Smooth muscle cell (in vitro differentiated cells): ENCODE data around the gene CNNM2. TPM values are rescaled to one million over a fixed set of nuclear protein-coding genes. Genes with fewer than 3 reads are reported as not detected.

Experiments
- DNase-seq: peaks from one replicate; lab custom pipeline; 2025; ENCODE audit not compliant: unreplicated experiment; lab: John Stamatoyannopoulos, UW
- H2AFZ ChIP-seq: fragments of 200-600 bp; sonication (generic); 2 replicates; pipeline ENCODE4 v1.6.0; 2016; ENCODE audit warnings: antibody characterized with exemption, low read depth, mild to moderate bottlenecking
- H3F3A ChIP-seq: fragments of 200-600 bp; sonication (generic); 2 replicates; pipeline ENCODE4 v1.6.0; 2017; ENCODE audit warnings: antibody characterized with exemption, low read depth
- H3K27ac ChIP-seq: fragments of 200-600 bp; sonication (generic); 2 replicates; pipeline ENCODE4 v1.5.1; 2016; ENCODE audit warnings: low read depth, mild to moderate bottlenecking
- H3K27me3 ChIP-seq: fragments of 200-600 bp; sonication (generic); 2 replicates; pipeline ENCODE4 v1.6.1; 2016; ENCODE audit warnings: low read depth, mild to moderate bottlenecking
- H3K36me3 ChIP-seq: fragments of 200-600 bp; sonication (generic); 2 replicates; pipeline ENCODE4 v1.5.1; 2016; ENCODE audit warnings: low read depth
- H3K4me1 ChIP-seq: fragments of 200-600 bp; sonication (generic); 2 replicates; pipeline ENCODE4 v1.5.1; 2016; ENCODE audit warnings: low read depth
- H3K4me2 ChIP-seq: fragments of 200-600 bp; sonication (generic); 2 replicates; pipeline ENCODE4 v1.6.0; 2016; ENCODE audit warnings: mild to moderate bottlenecking
- H3K4me3 ChIP-seq: fragments of 200-600 bp; sonication (generic); 2 replicates; pipeline ENCODE4 v1.5.1; 2016; ENCODE audit warnings: mild to moderate bottlenecking
- H3K79me2 ChIP-seq: fragments of 200-600 bp; sonication (generic); 2 replicates; pipeline ENCODE4 v1.6.0; 2016; ENCODE audit warnings: low read depth, mild to moderate bottlenecking
- H3K9ac ChIP-seq: fragments of 200-600 bp; sonication (generic); 2 replicates; pipeline ENCODE4 v1.6.0; 2016; ENCODE audit warnings: low read depth
- H3K9me3 ChIP-seq: fragments of 200-600 bp; sonication (generic); replicated peaks from 2 replicates; pipeline ENCODE4 v1.5.1; 2016; ENCODE audit warnings: low read depth
- H4K20me1 ChIP-seq: fragments of 200-600 bp; sonication (generic); 2 replicates; pipeline ENCODE4 v1.6.0; 2016; ENCODE audit warnings: low read depth
- WGBS: methylation state at CpG from one replicate; pipeline ENCODE4 v1.1.7; 2016; ENCODE audit warnings: low lambda C conversion rate; 5-methylcytosine and 5-hydroxymethylcytosine counted together
- polyA plus RNA-seq: library from polyadenylated mRNA; unstranded; fragments of >200 nt; fragmentation: Nextera tagmentation; extraction: Ambion mirVana; gene quantifications from 2 replicates; pipeline ENCODE4 v1.2.1, GENCODE V29; 2016
- total RNA-seq: library from RNA; depleted of rRNA; stranded (reverse); fragments of >200 nt; gene quantifications from 2 replicates; pipeline ENCODE4 v1.2.3, GENCODE V29; 2014
- TF ChIP-seq, protein P1 (sequence below): fragments of 200-600 bp; sonication (generic); IDR thresholded peaks from 2 replicates; pipeline ENCODE4 v1.5.1; 2017; ENCODE audit warnings: borderline replicate concordance, mild to moderate bottlenecking, antibody characterized with exemption; ENCODE audit not compliant: insufficient read depth, poor library complexity, severe bottlenecking

Gene CNNM2
- total and polyA plus RNA-seq, 2 experiments from 2014 or later = 5.5 to 8.4 TPM

DNA sequence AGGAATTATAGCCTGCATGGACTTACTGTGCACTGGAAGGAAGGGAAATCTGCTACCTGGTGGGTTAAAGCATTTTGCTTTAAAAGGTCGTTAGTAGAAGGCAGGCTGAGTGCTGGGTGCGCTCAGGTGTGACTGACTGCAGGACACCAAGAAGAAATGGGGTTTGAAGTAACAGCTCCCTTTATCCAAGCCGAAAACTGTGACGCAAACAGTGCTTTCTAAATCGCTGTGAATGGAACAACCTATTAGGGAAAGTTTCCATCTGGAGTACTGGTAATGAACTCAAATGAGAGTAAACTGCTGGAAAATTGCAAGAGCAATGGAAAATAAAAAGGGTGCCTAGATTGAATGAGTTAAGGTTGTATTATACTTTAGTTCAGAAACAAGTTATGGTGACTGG, 95.3 kb downstream of the CNNM2 start:
- no peaks in the 10 kb centered on the region for H3K36me3 ChIP-seq
- H3K4me1 ChIP-seq = peaks cover 5% of the 10 kb centered on the region
- H3K27me3 ChIP-seq = no peaks in the 10 kb centered on the region
- TF ChIP-seq, protein P1, sequence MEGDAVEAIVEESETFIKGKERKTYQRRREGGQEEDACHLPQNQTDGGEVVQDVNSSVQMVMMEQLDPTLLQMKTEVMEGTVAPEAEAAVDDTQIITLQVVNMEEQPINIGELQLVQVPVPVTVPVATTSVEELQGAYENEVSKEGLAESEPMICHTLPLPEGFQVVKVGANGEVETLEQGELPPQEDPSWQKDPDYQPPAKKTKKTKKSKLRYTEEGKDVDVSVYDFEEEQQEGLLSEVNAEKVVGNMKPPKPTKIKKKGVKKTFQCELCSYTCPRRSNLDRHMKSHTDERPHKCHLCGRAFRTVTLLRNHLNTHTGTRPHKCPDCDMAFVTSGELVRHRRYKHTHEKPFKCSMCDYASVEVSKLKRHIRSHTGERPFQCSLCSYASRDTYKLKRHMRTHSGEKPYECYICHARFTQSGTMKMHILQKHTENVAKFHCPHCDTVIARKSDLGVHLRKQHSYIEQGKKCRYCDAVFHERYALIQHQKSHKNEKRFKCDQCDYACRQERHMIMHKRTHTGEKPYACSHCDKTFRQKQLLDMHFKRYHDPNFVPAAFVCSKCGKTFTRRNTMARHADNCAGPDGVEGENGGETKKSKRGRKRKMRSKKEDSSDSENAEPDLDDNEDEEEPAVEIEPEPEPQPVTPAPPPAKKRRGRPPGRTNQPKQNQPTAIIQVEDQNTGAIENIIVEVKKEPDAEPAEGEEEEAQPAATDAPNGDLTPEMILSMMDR = no peak
- no peaks in the 10 kb centered on the region for H4K20me1 ChIP-seq
- no peaks in the 10 kb centered on the region for H3K9me3 ChIP-seq
- no peak overlapping the region for H3K27ac ChIP-seq
- H3K4me3 ChIP-seq = no peak overlapping the region
- DNase-seq = no peak
- H3K79me2 ChIP-seq = no peaks in the 10 kb centered on the region
- WGBS = 90% methylated on average over 5 of the region's 5 CpGs
- no peak overlapping the region for H3K4me2 ChIP-seq
- no peak overlapping the region for H2AFZ ChIP-seq
- H3K9ac ChIP-seq = no peak overlapping the region
- H3F3A ChIP-seq = no peaks in the 10 kb centered on the region

DNA sequence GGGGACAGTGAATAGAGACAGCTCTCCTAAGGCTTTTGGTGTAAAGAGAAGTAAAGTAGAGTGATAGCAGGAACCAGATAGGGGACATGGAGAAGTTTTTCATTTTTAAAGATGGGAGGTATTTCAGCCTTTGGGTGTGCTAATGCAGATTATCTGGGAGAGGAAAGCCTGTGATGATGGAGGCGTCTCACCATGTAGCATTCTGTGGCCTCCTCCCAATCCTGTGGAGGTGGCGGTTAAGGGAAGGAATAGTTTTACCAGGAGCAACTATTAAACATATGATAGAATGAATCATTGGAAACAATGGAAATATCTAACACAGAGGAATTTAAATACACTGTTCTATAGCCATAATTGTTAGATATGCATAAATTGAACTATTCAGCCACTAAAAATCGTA, 101.3 kb downstream of the CNNM2 start:
- H3K27ac ChIP-seq = no peak overlapping the region
- H3K9ac ChIP-seq = no peak overlapping the region
- no peaks in the 10 kb centered on the region for H3K9me3 ChIP-seq
- no peak overlapping the region for H2AFZ ChIP-seq
- H3K4me1 ChIP-seq = peaks cover 5% of the 10 kb centered on the region
- no peaks in the 10 kb centered on the region for H3K36me3 ChIP-seq
- H3K79me2 ChIP-seq = no peaks in the 10 kb centered on the region
- TF ChIP-seq, protein P1 = no peak
- H3K4me2 ChIP-seq = no peak overlapping the region
- WGBS = 94% methylated on average over 3 of the region's 3 CpGs
- H3F3A ChIP-seq = no peaks in the 10 kb centered on the region
- no peak overlapping the region for H3K4me3 ChIP-seq
- H4K20me1 ChIP-seq = no peaks in the 10 kb centered on the region
- DNase-seq = no peak
- no peaks in the 10 kb centered on the region for H3K27me3 ChIP-seq

DNA sequence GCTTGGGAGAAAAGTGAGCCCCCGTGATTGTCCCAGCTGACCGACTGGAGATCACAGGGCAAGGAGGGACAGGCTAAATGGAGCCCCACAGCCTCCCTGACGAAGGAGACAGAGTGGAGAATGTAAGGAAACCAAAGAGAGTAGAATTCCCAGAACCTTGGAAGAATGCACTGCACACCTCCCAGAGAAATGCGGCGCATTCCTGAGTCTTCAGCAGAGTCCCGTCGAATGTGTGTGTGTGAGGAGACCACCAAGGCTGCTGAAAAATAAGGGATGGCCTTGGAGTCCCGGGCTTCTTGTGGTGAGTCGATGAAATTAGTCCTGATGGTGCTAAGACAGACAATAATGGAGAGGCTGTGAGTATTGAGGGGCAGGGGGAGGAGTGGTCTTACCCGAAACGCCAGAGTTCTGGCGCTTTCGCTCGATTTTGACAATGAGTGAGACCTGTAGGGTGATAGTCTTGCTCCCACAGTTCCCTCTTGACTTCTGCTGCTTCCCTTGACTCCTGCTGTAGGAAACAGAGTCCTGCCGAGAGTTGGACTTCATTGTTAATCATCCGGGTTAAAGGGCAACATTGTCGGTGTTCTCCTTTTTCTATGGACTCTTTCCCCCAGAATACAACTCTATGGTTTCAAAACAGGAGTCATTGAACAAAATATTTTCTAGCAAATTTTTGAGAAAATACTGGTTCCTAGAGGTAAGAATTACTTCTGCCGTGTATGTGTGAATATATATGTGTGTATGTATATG, 103.2 kb downstream of the CNNM2 start:
- no peaks in the 10 kb centered on the region for H3K36me3 ChIP-seq
- peak overlapping the region; percentile 35 for H3K27ac ChIP-seq
- peak overlapping the region; percentile 44 for H3K9ac ChIP-seq
- H3K4me3 ChIP-seq = no peak overlapping the region
- no peaks in the 10 kb centered on the region for H3F3A ChIP-seq
- H3K4me2 ChIP-seq = no peak overlapping the region
- WGBS = 89% methylated on average over 18 of the region's 18 CpGs
- no peaks in the 10 kb centered on the region for H3K27me3 ChIP-seq
- H2AFZ ChIP-seq = no peak overlapping the region
- H3K79me2 ChIP-seq = no peaks in the 10 kb centered on the region
- no peak for DNase-seq
- no peaks in the 10 kb centered on the region for H4K20me1 ChIP-seq
- TF ChIP-seq, protein P1 = no peak
- H3K4me1 ChIP-seq = peaks cover 5% of the 10 kb centered on the region
- no peaks in the 10 kb centered on the region for H3K9me3 ChIP-seq

DNA sequence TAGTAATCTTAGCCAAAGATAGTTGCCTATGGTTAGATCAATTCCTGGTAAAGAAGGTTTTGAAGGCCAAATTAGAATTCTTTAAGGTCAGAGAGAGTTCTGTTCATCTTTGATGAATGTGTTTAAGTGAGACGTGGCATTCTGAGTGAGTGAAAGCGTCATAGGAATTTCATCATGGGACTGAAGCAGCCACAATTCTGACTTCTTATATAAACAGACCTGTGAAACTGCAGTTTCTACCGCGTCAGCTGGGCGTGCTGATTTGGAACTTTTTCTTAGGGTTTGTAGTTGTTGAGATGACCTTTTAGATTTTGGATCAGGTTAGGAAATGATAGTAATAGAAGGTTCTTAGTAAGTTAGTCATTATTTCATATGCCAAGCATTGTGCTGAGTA, 103.8 kb downstream of the CNNM2 start:
- no peak overlapping the region for H2AFZ ChIP-seq
- H3K4me1 ChIP-seq = no peaks in the 10 kb centered on the region
- H4K20me1 ChIP-seq = no peaks in the 10 kb centered on the region
- peak overlapping the region; percentile 35 for H3K27ac ChIP-seq
- H3K4me3 ChIP-seq = no peak overlapping the region
- TF ChIP-seq, protein P1 = no peak
- peak overlapping the region; percentile 44 for H3K9ac ChIP-seq
- no peaks in the 10 kb centered on the region for H3K27me3 ChIP-seq
- no peaks in the 10 kb centered on the region for H3K79me2 ChIP-seq
- no peak for DNase-seq
- no peak overlapping the region for H3K4me2 ChIP-seq
- 55% methylated on average over 5 of the region's 5 CpGs for WGBS
- H3K9me3 ChIP-seq = no peaks in the 10 kb centered on the region
- H3K36me3 ChIP-seq = no peaks in the 10 kb centered on the region
- H3F3A ChIP-seq = no peaks in the 10 kb centered on the region
